ENCODE results near the gene ACTG2. TPM values are rescaled to one million over a fixed set of nuclear protein-coding genes. Genes with fewer than 3 reads are reported as not detected.

ACTG2 gene
- total and polyA plus RNA-seq, 2 experiments from 2014 or later = 20.3 to 41.1 TPM

- H3K4me2 ChIP-seq = no peak overlapping the region
These were observed 39.0 kb downstream of the ACTG2 start for GRCh38 chr2:73931531-73932500.

GRCh38 chr2:73933194-73933593 is 40.4 kb downstream of the ACTG2 start:
- no peaks in the 10 kb centered on the region for H3K9me3 ChIP-seq (ENCODE audit: low read depth)
- H3K9me2 ChIP-seq (replicated peaks; ENCODE audit: insufficient read depth) = no peaks in the 10 kb centered on the region
- H4K20me1 ChIP-seq (ENCODE audit: insufficient read depth, poor library complexity, severe bottlenecking) = peaks cover 78% of the 10 kb centered on the region
- no peak for DNase-seq (ENCODE audit: low spot score)
- peaks cover 98% of the 10 kb centered on the region for H3K79me2 ChIP-seq
- H3K4me1 ChIP-seq (ENCODE audit: insufficient read depth) = peaks cover 13% of the 10 kb centered on the region
- H3K36me3 ChIP-seq (replicated peaks; ENCODE audit: insufficient read depth, low read depth) = no peaks in the 10 kb centered on the region
- no peak overlapping the region for H3K4me3 ChIP-seq
- H3K27ac ChIP-seq = no peak overlapping the region
- 82% methylated on average over 3 of the region's 3 CpGs for WGBS (ENCODE audit: low lambda C conversion rate, missing lambda C conversion rate)
- TF ChIP-seq EZH2 (IDR thresholded peaks at IDR 0.05; ENCODE audit: borderline replicate concordance) (no peak), CTCF (IDR thresholded peaks at IDR 0.05; ENCODE audit: poor library complexity) (no peak), EZH2phosphoT487 (IDR thresholded peaks at IDR 0.05; ENCODE audit: low read depth, severe bottlenecking, unreplicated experiment) (no peak)
- no peaks in the 10 kb centered on the region for H3K27me3 ChIP-seq
- no peak overlapping the region for H3K4me2 ChIP-seq
- no peak overlapping the region for H2AFZ ChIP-seq

More at GRCh38 chr2:73931531-73932500, 39.0 kb downstream of the ACTG2 start:
- Histone ChIP-seq H3K4me1 (ENCODE audit: insufficient read depth) (peaks cover 20% of the 10 kb centered on the region), H3K9me2 (replicated peaks; ENCODE audit: insufficient read depth) (no peaks in the 10 kb centered on the region), H3K4me3 (no peak overlapping the region), H4K20me1 (ENCODE audit: insufficient read depth, poor library complexity, severe bottlenecking) (peaks cover 64% of the 10 kb centered on the region), H3K27me3 (no peaks in the 10 kb centered on the region), H3K79me2 (peaks cover 97% of the 10 kb centered on the region), H2AFZ (no peak overlapping the region), H3K36me3 (replicated peaks; ENCODE audit: insufficient read depth, low read depth) (no peaks in the 10 kb centered on the region), H3K27ac (no peak overlapping the region), H3K9me3 (ENCODE audit: low read depth) (no peaks in the 10 kb centered on the region)
- no peak for DNase-seq (ENCODE audit: low spot score)
- WGBS (ENCODE audit: low lambda C conversion rate, missing lambda C conversion rate) = 99% methylated on average over 7 of the region's 7 CpGs
- TF ChIP-seq EZH2 (IDR thresholded peaks at IDR 0.05; ENCODE audit: borderline replicate concordance) (no peak), EZH2phosphoT487 (IDR thresholded peaks at IDR 0.05; ENCODE audit: low read depth, severe bottlenecking, unreplicated experiment) (no peak), CTCF (IDR thresholded peaks at IDR 0.05; ENCODE audit: poor library complexity) (no peak)

- Histone ChIP-seq H3K36me3 (replicated peaks; ENCODE audit: insufficient read depth, low read depth) (no peaks in the 10 kb centered on the region), H3K4me1 (ENCODE audit: insufficient read depth) (peaks cover 3% of the 10 kb centered on the region), H3K27ac (no peak overlapping the region), H3K9me2 (replicated peaks; ENCODE audit: insufficient read depth) (no peaks in the 10 kb centered on the region), H3K4me2 (no peak overlapping the region), H3K79me2 (peaks cover 99% of the 10 kb centered on the region), H3K27me3 (no peaks in the 10 kb centered on the region), H3K4me3 (no peak overlapping the region), H2AFZ (no peak overlapping the region), H4K20me1 (ENCODE audit: insufficient read depth, poor library complexity, severe bottlenecking) (peaks cover 79% of the 10 kb centered on the region), H3K9me3 (ENCODE audit: low read depth) (no peaks in the 10 kb centered on the region)
- no peak for DNase-seq (ENCODE audit: low spot score)
- TF ChIP-seq CTCF (IDR thresholded peaks at IDR 0.05; ENCODE audit: poor library complexity) = no peak
- no peak for TF ChIP-seq EZH2phosphoT487 (IDR thresholded peaks at IDR 0.05; ENCODE audit: low read depth, severe bottlenecking, unreplicated experiment)
- no peak for TF ChIP-seq EZH2 (IDR thresholded peaks at IDR 0.05; ENCODE audit: borderline replicate concordance)
These were observed 42.8 kb downstream of the ACTG2 start for GRCh38 chr2:73935641-73936040.

Measured in hepatocyte (in vitro differentiated cells).